Keratinocyte (primary cell): ENCODE data around the gene SNAPC4. TPM values are rescaled to one million over a fixed set of nuclear protein-coding genes. Genes with fewer than 3 reads are reported as not detected.

Experiments used
- DNase-seq: peaks from one replicate; pipeline ENCODE4 v3.0.0-alpha.2; 2011; ENCODE audit warnings: low read depth, missing footprints, low spot score
- FAIRE-seq: peaks from 2 replicates; lab custom pipeline; 2011; peaks lifted over from hg19 to GRCh38; lab: Jason Lieb, UNC
- H2AFZ ChIP-seq: 2 replicates; pipeline ENCODE4 v1.6.0; 2012; ENCODE audit warnings: low read length, control low read depth, inconsistent platforms; ENCODE audit not compliant: control insufficient read depth
- H3K27ac ChIP-seq: 2 replicates; pipeline ENCODE4 v1.5.1; 2011; ENCODE audit warnings: low read length; ENCODE audit not compliant: control insufficient read depth, insufficient read depth
- H3K27me3 ChIP-seq: 3 replicates; pipeline ENCODE4 v1.6.0; 2011; ENCODE audit warnings: low read length; ENCODE audit not compliant: control insufficient read depth, insufficient read depth; ENCODE audit errors: extremely low read depth
- H3K36me3 ChIP-seq, 2 experiments: 2 replicates in 1 of 2; 3 replicates in 1 of 2; pipeline ENCODE4 v1.5.1; 2011; ENCODE audit warnings: low read length in 2 of 2, mild to moderate bottlenecking in 1 of 2; ENCODE audit not compliant: control insufficient read depth in 2 of 2, insufficient read depth in 2 of 2; ENCODE audit errors: extremely low read depth in 1 of 2
- H3K4me1 ChIP-seq: 3 replicates; pipeline ENCODE4 v1.5.1; 2011; ENCODE audit warnings: low read length; ENCODE audit not compliant: control insufficient read depth, insufficient read depth; ENCODE audit errors: extremely low read depth
- H3K4me2 ChIP-seq: 3 replicates; pipeline ENCODE4 v1.6.0; 2011; ENCODE audit warnings: low read depth, low read length; ENCODE audit not compliant: control insufficient read depth, insufficient read depth; ENCODE audit errors: extremely low read depth
- H3K4me3 ChIP-seq, 3 experiments: fragments of 200-600 bp in 1 of 3; sonication (generic) in 1 of 3; 2 replicates in 2 of 3; 3 replicates in 1 of 3; pipeline ENCODE4 v1.5.1; 2011 to 2016; ENCODE audit warnings: low read length in 3 of 3, mild to moderate bottlenecking in 3 of 3, control low read depth in 2 of 3, inconsistent platforms in 1 of 3, low read depth in 1 of 3, mixed read lengths in 1 of 3, mixed run types in 1 of 3, moderate library complexity in 1 of 3; ENCODE audit not compliant: control insufficient read depth in 2 of 3, insufficient read depth in 2 of 3; ENCODE audit errors: extremely low read depth in 1 of 3
- H3K79me2 ChIP-seq: 2 replicates; pipeline ENCODE4 v1.6.0; 2012; ENCODE audit warnings: low read length; ENCODE audit not compliant: control insufficient read depth, insufficient read depth
- H3K9ac ChIP-seq: 3 replicates; pipeline ENCODE4 v1.6.0; 2011; ENCODE audit warnings: low read length; ENCODE audit not compliant: control insufficient read depth, insufficient read depth; ENCODE audit errors: extremely low read depth
- H3K9me1 ChIP-seq: 3 replicates; pipeline ENCODE4 v1.6.0; 2011; ENCODE audit warnings: low read length; ENCODE audit not compliant: control insufficient read depth, insufficient read depth; ENCODE audit errors: extremely low read depth
- H3K9me3 ChIP-seq: 2 replicates; pipeline ENCODE4 v1.5.1; 2012; ENCODE audit warnings: low read depth, low read length; ENCODE audit not compliant: control insufficient read depth
- H4K20me1 ChIP-seq: 3 replicates; pipeline ENCODE4 v1.6.0; 2011; ENCODE audit warnings: low read length; ENCODE audit not compliant: control insufficient read depth, insufficient read depth; ENCODE audit errors: extremely low read depth
- CTCF ChIP-seq, 3 experiments: IDR thresholded peaks in 1 of 3; conservative IDR thresholded peaks in 1 of 3; optimal IDR thresholded peaks in 1 of 3; 2 replicates in 2 of 3; 3 replicates in 1 of 3; pipeline versions ENCODE3 to v1.5.1; 2011; ENCODE audit warnings: low read length in 3 of 3, mild to moderate bottlenecking in 3 of 3, moderate library complexity in 2 of 3, control low read depth in 1 of 3, inconsistent platforms in 1 of 3; ENCODE audit not compliant: insufficient read depth in 2 of 3; ENCODE audit errors: extremely low read depth in 1 of 3
- EZH2 ChIP-seq: IDR thresholded peaks from one replicate; pipeline ENCODE4 v1.6.1; 2012; ENCODE audit warnings: inconsistent platforms, mild to moderate bottlenecking, low read length, moderate library complexity
- dilution Hi-C: fragments of 300-500 bp; cut with MboI; formaldehyde crosslinking; loops from one replicate; pipeline ENCODE4 v1.7.0; 2020; ENCODE audit warnings: low sequenced_read_pairs; ENCODE audit not compliant: extremely low pct_ligation_motif_present
- polyA plus RNA-seq, 5 experiments: library from polyadenylated mRNA; depleted of rRNA in 3 of 5; stranded (reverse) in 3 of 5; stranded (forward) in 1 of 5; unstranded in 1 of 5; fragments of >200 nt; gene quantifications; 1 replicate in 1 of 5; 2 replicates in 3 of 5; 3 replicates in 1 of 5; pipeline versions ENCODE4 v1.2.1 to v1.2.3, GENCODE V29; 2011 to 2012; ENCODE audit warnings: missing spikeins in 2 of 5, low read depth in 1 of 5, low replicate concordance in 1 of 5

The SNAPC4 gene
- polyA plus RNA-seq, 1 donor (not counting 4 experiments of a cell fraction or from before 2014, with no cell fraction given), result 3.6 TPM

- H3K4me2 ChIP-seq, result no peak overlapping the region
- H3K9me3 ChIP-seq, result no peaks in the 10 kb centered on the region
- H3K27me3 ChIP-seq, result no peaks in the 10 kb centered on the region
- no peak overlapping the region for H3K4me3 ChIP-seq
- no peak overlapping the region for H3K27ac ChIP-seq
- H3K79me2 ChIP-seq, result no peaks in the 10 kb centered on the region
- H2AFZ ChIP-seq, result no peak overlapping the region
- no peaks in the 10 kb centered on the region for H4K20me1 ChIP-seq
- dilution Hi-C loops, result no loop called here
- no peaks in the 10 kb centered on the region for H3K9me1 ChIP-seq
- TF ChIP-seq EZH2 (no peak), CTCF (optimal IDR thresholded peaks at IDR 0.05 in 1 of 3, IDR thresholded peaks at IDR 0.05 in 1 of 3, conservative IDR thresholded peaks at IDR 0.05 in 1 of 3; ENCODE audit: extremely low read depth in 1 of 3, insufficient read depth in 2 of 3, low read length in 3 of 3) (no peak)
- no peak overlapping the region for H3K9ac ChIP-seq
- peaks cover 8% of the 10 kb centered on the region for H3K4me1 ChIP-seq
- no peak for FAIRE-seq
- DNase-seq, result no peak
- peaks cover 0 to 5% of the 10 kb centered on the region in 2 experiments for H3K36me3 ChIP-seq
These were observed 29.9 kb downstream of the SNAPC4 start for GRCh38 chr9:136370037-136370436.

GRCh38 chr9:136368190-136368589, 31.8 kb downstream of the SNAPC4 start:
- TF ChIP-seq EZH2 (no peak), CTCF (optimal IDR thresholded peaks at IDR 0.05 in 1 of 3, IDR thresholded peaks at IDR 0.05 in 1 of 3, conservative IDR thresholded peaks at IDR 0.05 in 1 of 3; ENCODE audit: extremely low read depth in 1 of 3, insufficient read depth in 2 of 3, low read length in 3 of 3) (no peak)
- dilution Hi-C loops, result no loop called here
- Histone ChIP-seq H3K4me2 (no peak overlapping the region), H3K9me3 (no peaks in the 10 kb centered on the region), H3K4me3 (no peak overlapping the region), H4K20me1 (no peaks in the 10 kb centered on the region), H2AFZ (no peak overlapping the region), H3K4me1 (peaks cover 14% of the 10 kb centered on the region), H3K27me3 (no peaks in the 10 kb centered on the region), H3K79me2 (no peaks in the 10 kb centered on the region), H3K36me3 (peaks cover 0 to 1% of the 10 kb centered on the region in 2 experiments), H3K9me1 (no peaks in the 10 kb centered on the region), H3K27ac (no peak overlapping the region), H3K9ac (no peak overlapping the region)
- FAIRE-seq (no peak), DNase-seq (no peak)
